EH (cell line): Measurements from ENCODE around the gene SLC7A14.
A peak's percentile ranks its signal among the peaks of the same experiment; 100 is the strongest.

ENCODE experiments used
- DNase-seq: peaks from one replicate; pipeline ENCODE4 v3.0.0-alpha.2; 2015; ENCODE audit warnings: low read depth

The SLC7A14 gene

DNA sequence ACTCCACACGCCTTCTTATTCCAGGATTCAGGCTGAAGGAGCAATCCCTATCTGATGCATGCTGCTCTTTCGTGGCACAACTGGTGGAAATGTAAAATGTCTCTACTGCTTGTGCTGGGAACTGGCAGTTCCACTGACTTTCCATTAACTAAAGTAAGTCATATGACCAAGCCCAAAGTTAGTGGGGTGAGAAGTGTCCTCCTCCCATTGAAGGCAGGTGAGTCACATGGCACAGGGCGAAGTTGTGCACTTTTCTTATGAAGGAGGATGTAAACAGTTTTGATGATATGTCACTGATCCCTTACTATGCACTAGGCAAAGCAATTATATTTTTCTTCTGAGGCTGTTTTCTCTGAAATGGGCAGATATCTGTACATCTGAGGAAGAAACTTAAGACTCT lies 51.6 kb downstream of the SLC7A14 start:
- no peak for DNase-seq

DNA sequence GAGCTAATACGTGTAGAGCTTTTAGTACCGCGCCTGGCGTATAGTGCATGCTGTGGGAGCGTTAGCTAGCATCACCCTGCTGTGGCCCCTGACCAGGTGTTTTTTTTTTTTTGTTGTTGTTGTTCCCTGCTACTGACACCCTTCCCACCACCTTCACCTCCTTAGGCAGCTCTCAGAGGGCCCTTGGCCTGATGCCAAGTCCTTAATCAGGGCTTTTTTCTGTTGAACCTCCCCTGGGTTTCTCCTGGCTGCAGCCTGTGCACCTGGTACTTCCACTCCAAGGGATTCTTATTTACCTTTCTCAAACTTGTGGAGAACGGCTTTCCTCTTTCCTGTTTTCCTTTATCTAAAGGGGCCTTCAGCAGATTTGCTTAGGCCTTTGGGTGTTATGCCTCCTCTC lies 53.3 kb downstream of the SLC7A14 start:
- no peak for DNase-seq

DNA sequence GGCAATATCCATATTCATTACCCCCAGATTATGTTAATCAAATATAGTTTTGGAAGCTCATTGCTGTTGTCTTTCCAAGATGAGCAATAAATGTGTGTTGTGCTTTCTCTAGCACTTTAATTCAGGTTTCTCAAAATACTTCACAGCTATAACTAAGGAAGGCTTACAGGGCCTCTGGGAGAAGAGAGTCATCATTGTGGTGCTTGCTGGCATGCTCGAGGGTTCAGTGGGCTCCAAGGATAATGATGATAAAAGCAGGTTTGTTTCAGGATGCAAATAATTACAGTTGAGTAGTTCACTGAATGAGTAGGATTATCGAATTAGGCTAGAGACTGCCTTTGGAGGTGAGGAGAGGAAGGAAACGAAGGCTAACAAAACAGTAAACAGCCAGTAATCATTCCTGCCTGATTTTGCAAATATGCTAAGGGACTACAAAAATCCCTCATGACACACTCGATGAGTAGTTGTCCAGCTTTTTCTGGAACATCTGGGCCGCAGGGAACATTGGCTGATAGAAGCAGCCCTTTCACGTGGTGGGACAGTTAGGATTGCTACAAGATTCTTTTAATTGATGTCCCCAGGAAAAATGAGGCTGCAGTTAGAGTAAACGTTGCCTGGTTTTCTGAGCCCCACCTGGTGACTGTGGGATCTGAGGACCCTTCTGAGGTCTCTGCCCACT lies 54.1 kb downstream of the SLC7A14 start:
- DNase-seq, result no peak

DNA sequence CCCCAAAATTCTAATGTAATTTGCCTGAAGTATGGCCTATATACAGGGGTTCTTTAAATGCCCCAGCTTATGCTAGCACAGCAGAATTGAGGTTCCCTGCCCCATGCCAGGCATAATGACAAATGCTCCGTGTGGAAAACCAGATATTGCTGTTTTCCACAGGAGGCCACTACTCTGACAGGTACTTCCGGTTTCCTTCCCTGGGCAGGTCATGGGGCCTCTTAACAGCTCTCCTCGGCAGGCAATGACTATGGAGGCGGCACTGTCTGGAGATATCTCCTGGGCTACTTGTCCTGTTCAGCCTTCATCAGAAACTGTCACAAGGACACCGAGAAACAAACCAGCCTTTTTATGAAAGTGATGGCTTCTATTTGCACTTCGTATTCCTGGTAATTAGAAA lies 54.8 kb downstream of the SLC7A14 start:
- no peak for DNase-seq

DNA sequence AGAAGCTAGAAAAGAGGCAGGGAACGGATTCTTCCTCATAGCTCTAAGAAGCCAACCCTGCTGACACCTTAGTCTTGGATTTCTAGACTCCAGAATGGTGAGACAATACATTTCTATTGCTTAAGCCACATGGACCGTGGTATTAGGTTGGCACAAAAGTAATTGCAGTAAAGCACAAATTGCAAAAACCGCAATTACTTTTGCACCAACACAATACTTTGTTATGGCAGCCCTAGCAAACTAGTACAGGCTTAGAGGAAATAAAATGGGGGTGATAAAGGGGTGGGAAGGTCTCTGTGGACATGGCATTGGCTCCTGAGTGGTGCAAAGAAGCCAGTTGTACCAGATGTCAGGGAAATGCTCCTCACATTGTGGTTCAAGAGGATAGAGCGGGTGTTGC lies 56.0 kb downstream of the SLC7A14 start:
- no peak for DNase-seq

- no peak for DNase-seq
Measured at GRCh38 chr3:170529346-170529745, 56.5 kb downstream of the SLC7A14 start.

DNA sequence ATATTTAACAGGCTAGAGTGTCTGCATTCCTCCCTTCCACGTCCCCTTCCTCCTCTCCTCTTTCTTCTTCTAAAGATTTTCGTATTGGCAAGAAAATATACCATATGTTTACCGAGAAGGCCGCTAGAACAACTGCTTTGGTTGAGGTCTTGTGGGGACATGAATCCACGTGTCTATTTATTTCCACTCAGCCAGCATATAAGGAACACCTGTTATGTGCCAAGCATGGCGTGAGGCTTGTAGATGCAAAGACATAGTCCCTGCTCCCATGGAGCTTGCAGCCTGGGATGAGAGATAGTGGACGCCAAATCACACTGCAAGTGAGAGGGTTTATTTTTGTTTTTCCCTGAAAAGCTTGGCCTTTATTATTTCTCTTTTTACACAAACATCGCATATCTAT lies 57.1 kb downstream of the SLC7A14 start:
- DNase-seq, result no peak

GRCh38 chr3:170524073-170524472 lies 61.8 kb downstream of the SLC7A14 start:
- no peak for DNase-seq

DNA sequence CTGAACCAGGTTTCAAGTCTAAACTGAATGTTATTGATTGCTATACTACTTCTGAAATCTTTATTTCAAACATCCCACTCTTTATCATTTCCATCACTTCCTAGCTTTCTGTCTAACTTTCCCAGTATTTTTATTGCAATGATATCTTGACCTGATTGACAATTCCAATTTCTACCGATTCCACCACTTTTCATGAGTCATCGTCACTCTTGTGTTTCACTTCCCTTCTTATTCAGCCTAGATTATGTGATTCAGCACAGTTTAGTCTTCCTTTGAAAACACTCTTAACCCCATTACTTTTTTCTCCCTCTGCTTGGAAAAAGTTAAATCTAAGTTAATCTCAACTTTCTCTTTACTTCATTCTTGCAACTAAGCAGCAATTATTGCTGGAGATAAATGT lies 62.6 kb downstream of the SLC7A14 start:
- peak; percentile 22 for DNase-seq

DNA sequence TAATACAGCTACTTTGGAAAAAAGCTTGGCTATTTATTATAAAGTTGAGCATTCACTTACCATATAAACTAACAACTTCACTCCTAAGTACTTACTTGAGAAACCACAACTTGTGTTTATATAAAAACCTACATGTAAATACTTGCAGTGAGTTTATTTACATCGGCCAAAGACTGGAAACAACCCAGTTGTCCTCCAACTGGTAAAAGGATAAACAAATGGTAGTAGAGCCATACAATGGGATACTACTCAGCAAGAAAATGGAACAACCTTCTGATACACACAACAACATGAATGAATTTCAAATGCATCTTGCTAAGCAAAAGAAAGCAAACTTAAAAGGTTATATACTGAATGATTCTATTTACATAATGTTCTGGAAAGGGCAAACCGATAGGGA lies 63.7 kb downstream of the SLC7A14 start:
- DNase-seq, result no peak

DNA sequence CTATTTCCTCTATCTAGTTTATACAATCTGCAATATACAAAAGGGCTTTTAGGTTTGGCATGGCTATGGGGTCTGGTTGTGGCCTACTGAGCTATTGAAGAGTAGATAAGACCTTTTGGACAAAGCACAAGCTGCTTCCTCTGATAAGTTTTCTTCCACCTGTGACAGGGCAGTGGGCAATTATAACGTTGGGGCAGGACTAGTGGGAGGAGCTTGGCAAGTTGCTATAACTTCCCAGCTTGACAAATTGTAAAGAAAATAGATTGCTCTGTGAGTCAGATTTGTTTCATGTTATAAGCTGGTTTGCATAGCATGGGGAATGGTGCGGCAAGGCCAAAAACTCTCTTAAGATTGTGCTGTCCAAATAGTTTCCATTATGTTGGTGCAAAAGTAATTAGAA lies 64.9 kb downstream of the SLC7A14 start:
- peak; percentile 11 for DNase-seq

DNA sequence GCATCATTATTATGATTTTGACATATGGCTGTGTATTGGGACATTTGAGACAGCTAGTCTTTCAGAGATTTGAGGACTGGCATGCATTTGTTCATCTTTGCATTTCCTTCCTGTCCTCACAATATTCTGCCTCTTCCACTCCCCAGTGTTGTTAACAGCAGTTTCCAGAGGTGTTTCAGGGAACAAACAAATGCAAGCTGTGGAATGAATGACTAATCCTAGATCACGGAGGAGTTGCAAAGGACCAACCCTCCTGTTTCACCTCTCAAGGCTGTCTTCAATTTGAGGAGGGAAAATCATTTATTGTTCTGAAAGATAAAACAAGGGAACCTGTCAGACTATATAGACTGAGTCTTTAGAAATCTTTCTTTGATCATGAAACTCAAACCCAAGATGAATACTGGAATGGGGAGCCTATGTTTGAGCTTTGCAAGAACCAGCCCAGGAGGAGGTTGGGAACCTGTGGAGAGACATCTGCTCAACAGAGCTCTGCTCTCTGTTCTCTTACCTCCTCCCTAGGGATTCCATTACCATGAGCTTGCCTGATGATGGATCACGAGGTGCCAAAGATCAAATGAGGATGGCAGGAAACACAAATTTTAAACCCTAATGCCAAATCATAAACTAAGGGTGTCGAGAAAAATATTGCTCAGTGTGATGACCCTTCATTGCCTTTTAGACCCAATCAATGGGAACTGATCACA lies 68.5 kb downstream of the SLC7A14 start:
- DNase-seq, result no peak

DNA sequence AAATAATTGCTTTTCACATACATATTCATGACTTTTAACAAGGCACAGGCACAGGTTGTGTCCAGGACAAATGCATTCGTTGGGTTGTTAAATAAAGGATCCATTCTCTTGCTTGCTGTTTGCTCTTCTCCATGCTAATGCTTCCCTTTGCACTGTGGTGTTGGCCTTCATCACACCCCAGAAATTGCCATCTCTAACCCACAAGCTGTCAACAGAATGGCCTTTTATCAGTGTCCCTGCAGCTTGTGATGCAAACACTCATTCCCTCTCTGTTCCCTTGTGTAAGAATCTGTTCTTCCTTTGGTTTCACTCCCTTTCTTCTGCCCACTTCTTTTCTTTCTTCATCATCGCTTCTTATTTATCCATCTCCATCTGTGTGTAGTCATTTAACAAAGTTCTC lies 72.2 kb downstream of the SLC7A14 start:
- no peak for DNase-seq

DNA sequence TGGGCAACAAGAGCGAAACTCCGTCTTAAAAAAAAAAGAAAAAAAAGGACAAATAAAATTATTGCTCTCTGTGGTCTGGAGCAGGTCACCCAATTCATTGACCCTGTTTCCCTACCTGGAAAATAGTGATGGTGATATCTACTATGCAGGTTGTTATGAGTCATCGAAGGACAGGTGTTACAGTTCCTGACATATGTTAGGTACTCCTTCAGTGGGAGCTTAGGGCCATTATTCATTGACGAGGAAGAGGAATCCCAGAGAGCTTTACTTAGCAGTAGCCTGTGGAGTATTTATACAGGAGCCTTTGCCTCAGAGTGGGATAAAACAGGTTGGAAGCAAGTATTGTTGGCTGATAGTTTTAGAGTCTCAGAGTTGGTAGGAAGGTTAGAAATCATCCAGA lies 74.5 kb downstream of the SLC7A14 start:
- DNase-seq, result no peak

DNA sequence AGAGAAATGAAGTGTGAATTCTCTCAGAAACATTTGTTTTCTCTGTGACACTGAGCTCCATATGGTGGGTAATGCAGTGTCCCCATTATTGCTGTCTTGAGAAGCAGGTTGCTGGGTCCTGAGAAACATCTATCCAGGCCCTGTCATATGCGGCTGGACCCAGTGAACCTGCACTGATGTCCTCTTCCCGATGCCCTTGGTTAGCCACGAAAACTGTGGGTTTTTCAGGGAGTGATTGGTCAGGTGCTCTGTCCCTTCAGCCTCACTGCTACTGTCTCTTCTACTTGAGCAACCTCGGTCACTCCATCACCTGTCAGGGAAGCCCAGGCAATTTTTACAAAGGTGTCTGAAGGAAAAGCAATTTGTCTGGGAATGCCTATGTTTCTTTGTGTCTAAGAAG lies 77.0 kb downstream of the SLC7A14 start:
- no peak for DNase-seq

- DNase-seq, result no peak
Measured at GRCh38 chr3:170508291-170508690, 77.6 kb downstream of the SLC7A14 start.

- no peak for DNase-seq
Measured at GRCh38 chr3:170507063-170507462, 78.8 kb downstream of the SLC7A14 start.

- DNase-seq, result peak; percentile 62
Measured at GRCh38 chr3:170506556-170506955, 79.3 kb downstream of the SLC7A14 start.

GRCh38 chr3:170502297-170502696 lies 83.6 kb downstream of the SLC7A14 start:
- peak; percentile 49 for DNase-seq

DNA sequence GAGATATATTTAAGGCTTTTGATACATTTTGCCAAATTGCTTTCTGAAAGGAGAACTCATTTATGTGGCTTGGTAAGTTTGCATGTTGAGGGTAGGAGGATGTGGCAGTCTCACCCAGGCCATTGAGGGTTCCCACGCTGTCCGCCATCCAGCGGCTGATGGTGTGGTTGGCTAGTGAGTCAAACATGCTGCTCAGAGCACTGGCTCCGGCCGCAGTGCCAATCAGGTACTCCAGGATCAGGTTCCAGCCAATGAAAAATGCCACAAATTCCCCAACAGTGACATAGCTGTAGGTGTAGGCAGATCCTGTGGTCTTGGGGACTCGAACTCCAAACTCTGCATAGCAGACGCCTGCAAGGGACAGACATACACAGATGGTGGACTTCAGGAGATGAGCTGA lies 84.9 kb downstream of the SLC7A14 start:
- no peak for DNase-seq

DNA sequence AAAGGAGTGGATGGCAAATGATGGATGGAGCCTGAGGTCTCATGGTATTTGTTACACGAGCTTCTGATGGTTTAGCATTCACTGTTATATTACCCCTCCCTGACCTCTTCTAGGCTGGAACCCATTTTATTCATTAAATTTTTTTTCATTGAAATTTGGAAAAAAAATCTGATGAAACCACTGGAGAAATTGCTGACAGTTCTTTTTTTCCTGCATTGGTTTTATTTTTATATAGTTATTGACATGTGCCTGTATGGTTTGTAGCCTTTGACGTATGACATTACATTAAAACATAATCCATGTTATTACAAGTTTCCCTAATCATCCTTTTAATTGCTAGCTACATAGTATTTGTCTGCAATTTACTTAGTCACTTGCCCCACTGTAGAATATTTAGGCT lies 85.4 kb downstream of the SLC7A14 start:
- DNase-seq, result no peak

DNA sequence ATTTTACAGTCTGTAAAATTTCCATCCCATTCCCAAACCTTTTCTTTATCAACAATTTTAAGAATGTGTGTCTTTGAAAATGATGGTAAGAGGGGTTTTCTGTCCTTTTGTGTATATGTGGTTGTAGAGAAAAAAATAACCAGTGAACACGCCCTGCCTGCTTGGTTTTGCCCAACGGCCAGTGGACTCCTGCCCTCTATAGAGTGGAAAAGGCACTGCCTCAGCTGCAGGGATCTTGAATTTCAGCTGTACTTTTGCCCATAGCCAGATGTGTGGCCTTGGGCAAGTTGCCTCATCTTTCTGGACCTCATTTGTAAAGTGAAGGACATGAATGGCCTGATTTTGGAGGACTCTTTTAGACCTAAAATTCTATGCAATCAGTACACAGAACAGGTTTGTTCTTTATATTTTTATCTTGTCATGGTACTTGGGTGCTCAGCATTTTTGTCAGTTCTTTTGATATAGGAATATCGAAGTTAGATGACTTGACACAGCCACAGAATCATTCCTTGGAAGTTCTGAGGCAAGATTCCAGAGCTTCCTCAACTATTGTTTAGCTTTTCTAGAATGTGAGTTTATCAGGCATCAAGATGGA lies 86.2 kb downstream of the SLC7A14 start:
- DNase-seq, result peak; percentile 67

- DNase-seq, result no peak
Measured at GRCh38 chr3:170497207-170498095, 88.4 kb downstream of the SLC7A14 start.
